ENCODE results near the gene PROKR1.
"Not testable (repeated sequence)": the region's sequence is repeated elsewhere in the genome, so short reads cannot be mapped to it uniquely, and the experiment has no call there.

The PROKR1 gene
- 0 to 0.58 (median 0) reads per million in 4 experiments for total RNA-seq

DNA sequence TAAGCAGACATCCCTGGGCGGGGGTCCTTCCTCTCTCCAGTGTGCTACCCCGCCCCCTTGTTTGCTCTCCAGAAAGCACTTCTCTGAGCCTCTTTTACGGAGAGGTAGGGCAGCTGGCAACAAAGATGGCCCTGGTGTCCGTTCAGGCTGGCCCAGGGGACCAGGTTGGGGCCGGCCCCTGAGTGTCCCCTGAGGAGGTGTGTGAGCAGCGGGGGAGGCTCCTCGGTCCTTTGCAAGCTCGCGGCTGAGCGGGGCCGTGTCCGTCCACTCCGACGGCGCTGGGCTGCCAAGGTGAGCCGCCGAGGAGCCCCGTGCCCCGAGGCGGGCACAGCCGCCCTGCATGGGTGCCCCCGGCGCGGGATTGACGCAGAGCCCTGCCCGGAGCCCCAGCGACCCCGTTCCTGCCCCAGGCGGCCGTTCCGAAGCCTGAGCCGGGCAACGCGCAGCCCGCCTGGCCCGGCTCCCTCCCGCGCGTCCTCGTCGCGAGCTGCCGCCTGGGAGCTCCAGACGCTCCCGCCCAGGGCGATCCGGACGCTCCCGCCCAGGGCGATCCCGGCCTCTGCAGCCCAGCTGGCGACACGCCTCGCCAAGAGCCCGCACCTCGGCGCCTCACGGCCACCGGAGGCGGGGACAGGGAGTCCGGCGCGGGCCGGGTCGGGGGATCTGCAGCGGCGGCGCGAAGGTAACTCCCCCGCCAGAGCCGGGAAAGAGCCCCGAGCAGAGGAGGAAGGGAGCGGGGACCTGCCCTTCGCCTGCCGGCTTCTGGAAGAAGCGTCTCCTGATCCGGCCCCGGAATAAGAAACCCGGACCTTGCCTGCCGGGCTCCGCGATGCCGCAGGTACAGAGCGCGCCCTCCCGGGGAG is at the start of gene PROKR1:
Gene PROKR1, plus strand, starts transcription at position 569 of the 863 bp plus-strand sequence. CDS start 2,243 bp downstream, outside the sequence.
- DNase-seq: no peak

DNA sequence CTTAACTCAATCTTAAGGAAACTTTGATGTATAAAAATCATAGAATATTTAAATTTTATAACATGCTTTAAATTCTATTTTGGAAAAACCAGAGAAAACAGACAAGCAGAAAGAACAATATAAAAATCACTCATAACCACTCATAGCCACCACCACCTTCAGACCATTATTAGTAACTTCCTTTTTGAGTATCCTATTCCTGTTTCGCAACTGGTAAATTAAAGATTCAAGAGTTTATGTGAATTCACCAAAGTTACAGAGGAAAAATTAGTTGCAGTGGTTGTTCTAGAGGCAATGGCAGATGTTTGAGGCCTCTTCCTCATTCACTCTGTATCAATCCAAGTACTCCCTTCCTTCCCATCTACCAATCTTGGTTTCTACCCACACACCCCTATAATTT is 49.3 kb upstream of the PROKR1 start:
- no peak for DNase-seq

GRCh38 chr2:68594674-68595492 is 48.5 kb upstream of the PROKR1 start:
- DNase-seq: peak; percentile 22

DNA sequence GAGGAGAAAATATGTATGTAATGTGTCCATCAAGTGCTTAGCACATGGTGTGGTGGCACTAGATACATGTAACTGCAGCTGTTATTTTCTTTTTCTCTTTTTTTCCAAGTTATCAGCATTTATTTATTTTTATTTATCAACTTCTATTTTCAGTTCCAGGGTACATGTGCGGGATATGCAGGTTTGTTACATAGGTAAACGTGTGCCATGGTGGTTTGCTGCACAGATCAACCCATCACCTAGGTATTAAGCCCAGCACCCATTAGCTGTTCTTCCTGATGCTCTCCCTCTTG is 47.9 kb upstream of the PROKR1 start:
- DNase-seq: not testable (repeated sequence)

- DNase-seq: not testable (repeated sequence)
Measured at GRCh38 chr2:68600495-68600894, 42.9 kb upstream of the PROKR1 start.

DNA sequence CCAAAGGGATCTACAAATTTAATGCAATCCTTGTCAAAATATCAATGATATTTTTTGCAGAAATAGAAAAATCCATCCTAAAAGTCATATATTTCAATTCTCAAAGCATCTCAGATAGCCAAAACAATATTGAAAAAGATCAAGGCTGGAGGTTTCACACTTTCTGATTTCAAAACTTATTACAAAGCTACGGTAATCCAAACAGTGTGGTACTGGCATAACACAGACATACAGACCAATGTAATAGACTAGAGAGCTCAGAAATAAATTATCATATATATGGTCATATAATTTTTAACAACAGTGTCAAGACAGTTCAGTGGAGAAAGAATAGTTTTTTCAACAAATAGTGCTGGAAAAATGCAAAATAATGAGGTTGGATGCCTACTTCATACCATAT is 40.3 kb upstream of the PROKR1 start:
- no peak for DNase-seq

GRCh38 chr2:68604077-68604476 is 39.3 kb upstream of the PROKR1 start:
- DNase-seq: no peak

GRCh38 chr2:68605939-68606338 is 37.4 kb upstream of the PROKR1 start:
- DNase-seq: no peak

GRCh38 chr2:68606759-68607158 is 36.6 kb upstream of the PROKR1 start:
- DNase-seq: no peak

GRCh38 chr2:68607837-68608236 is 35.5 kb upstream of the PROKR1 start:
- no peak for DNase-seq

- no peak for DNase-seq
Measured at GRCh38 chr2:68612765-68613519, 30.4 kb upstream of the PROKR1 start.

- no peak for DNase-seq
Measured at GRCh38 chr2:68620772-68621171, 22.6 kb upstream of the PROKR1 start.

- no peak for DNase-seq
Measured at GRCh38 chr2:68623820-68624219, 19.6 kb upstream of the PROKR1 start.

GRCh38 chr2:68627615-68628014 is 15.8 kb upstream of the PROKR1 start:
- no peak for DNase-seq

- DNase-seq: no peak
Measured at GRCh38 chr2:68632021-68632420, 11.4 kb upstream of the PROKR1 start.

DNA sequence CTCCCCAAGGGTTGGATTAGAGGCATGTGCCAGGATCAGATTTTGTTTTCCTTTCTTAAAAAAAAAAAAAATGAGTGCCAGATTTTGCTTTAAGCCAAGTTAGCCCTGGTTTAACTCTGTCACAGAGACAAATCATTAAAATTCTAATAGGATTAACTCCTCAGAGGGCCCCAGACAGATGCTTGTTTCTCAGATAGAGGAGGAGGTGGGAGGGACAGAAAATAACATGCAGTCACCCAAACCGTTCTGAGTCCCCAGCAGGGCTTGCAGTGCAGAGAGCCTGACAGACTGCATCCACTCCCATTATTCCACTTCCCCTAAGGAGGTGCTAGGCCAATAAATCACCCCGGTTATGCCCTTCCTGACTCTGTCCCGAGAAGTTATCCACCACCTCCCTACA is 6.3 kb upstream of the PROKR1 start:
- no peak for DNase-seq

GRCh38 chr2:68643874-68644485 is 601 bp downstream of the PROKR1 start:
- DNase-seq: no peak

DNA sequence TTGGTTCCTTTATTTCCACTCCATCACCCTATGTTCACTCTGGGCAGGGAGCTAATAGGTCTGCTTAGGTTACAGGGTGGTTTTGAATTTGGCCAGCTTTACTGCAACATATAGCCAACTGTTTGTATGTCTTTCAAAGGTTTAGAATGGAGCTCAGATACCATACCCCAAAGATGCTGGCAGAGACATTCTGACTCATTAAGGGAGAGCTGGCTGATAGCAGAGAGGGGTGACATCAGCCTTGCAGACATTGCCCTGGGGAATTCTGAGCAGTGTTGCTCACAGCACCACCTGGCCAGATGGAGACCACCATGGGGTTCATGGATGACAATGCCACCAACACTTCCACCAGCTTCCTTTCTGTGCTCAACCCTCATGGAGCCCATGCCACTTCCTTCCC is 2.1 kb downstream of the PROKR1 start:
- no peak for DNase-seq

DNA sequence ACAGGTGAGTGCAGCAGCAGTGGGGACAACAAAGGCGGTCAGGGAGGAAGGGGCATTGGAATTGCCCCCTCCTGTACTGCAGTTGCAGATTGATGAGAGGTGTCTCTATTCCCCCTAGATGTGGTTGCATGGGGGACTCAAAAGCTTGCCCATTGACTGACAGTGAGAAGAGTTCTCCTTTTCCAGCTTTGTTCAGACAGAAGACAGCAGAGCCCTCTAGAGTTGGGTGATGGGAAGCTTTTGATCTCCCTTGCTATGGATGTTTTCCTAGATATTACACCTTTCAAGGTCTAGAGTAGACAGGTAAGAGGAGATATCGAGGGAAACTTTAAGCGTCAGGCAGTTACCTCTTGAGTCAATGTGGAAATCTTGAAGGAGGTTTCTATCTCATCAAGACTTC is 2.9 kb downstream of the PROKR1 start:
- no peak for DNase-seq

DNA sequence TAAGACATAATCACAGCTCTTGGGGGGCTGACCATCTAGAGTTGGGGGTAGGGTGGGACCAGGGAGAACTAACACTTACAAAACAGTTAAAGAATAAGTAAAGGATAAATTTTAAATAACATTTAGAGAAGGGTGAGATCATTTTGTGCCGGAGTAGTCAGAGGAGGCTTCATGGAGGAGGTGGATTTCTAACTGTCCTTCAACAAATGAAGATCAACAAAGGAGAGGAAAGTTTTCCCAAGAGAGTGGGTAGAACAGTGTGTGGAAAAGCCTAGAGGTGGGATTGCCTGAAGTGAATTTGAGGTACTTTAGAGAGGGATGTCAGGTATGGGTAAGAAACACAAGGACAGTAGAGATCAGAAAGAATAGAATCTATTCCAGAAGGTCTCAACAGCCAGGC is 7.3 kb downstream of the PROKR1 start:
- DNase-seq: no peak

DNA sequence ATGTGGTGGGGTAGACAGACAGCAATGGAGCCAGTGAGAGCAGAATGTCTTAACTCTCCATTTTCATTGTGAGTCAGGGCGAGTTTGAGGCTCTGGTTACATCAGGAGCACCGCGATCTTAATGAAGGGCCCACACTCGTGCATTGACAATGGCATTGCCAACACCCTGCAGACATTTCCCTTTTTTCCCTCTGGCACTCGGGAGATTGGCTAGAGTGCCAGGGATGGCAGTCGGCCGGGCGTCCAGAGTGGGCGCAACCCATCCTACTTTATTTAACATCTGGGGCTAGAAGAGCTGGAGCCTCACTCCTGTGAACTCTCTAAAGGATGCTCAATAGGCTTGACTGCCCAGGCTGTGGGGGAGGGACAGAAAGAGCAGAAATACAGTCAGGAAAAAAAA is 9.7 kb downstream of the PROKR1 start:
- DNase-seq: no peak

GRCh38 chr2:68653538-68653982 is 10.2 kb downstream of the PROKR1 start:
- no peak for DNase-seq

GRCh38 chr2:68658266-68658665 is 14.9 kb downstream of the PROKR1 start:
- no peak for DNase-seq

All from effector CD8-positive, alpha-beta T cell (primary cell).